ENCODE results near the gene PAXX.

- TF ChIP-seq CTCF (IDR thresholded peaks at IDR 0.05; ENCODE audit: insufficient read depth, low read length, poor library complexity, severe bottlenecking) = no peak
- TF ChIP-seq EZH2phosphoT487 (conservative IDR thresholded peaks at IDR 0.05; ENCODE audit: low read length) = no peak
Measured at GRCh38 chr9:136947028-136947891, 45.0 kb upstream of the PAXX start.
